DND-41 (cell line): Measurements from ENCODE around the gene TAS2R39.

Experiments used
- CTCF ChIP-seq: IDR thresholded peaks from 2 replicates; pipeline ENCODE4 v1.5.1; 2012; ENCODE audit warnings: borderline replicate concordance, low read length, moderate library complexity, mild to moderate bottlenecking; ENCODE audit not compliant: poor library complexity, severe bottlenecking; ENCODE audit errors: extremely low read depth
- EZH2 ChIP-seq: IDR thresholded peaks from 3 replicates; pipeline ENCODE4 v1.6.1; 2012; ENCODE audit warnings: borderline replicate concordance, low read depth, mild to moderate bottlenecking, moderate library complexity, low read length, inconsistent platforms; ENCODE audit not compliant: severe bottlenecking

DNA sequence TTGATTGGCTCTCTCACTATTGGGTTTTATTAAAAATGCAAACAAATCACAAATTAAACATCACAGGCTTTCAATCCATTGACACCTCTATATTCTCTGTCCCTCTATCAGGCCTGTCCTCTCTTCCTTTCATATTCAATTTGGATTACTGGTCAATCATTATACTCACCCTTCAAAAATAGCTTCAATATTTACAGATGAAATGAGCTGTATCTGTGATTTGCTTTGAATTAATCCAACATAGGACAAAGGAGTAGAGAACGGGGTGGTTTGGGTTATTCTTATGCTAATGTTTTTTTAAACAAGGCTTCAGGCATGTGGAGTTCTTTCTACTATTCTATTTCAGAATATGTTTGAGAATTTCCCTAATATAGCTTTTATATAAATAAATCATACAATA lies 2.3 kb downstream of the TAS2R39 start:
- TF ChIP-seq CTCF (no peak), EZH2 (no peak)
